ENCODE data around the gene USF2. TPM values are rescaled to one million over a fixed set of nuclear protein-coding genes. Genes with fewer than 3 reads are reported as not detected.

The USF2 gene
- total RNA-seq, 1 experiment from 2014 or later = 123 TPM

- no peak overlapping the region for H3K18ac ChIP-seq (ENCODE audit: insufficient read length, low read depth, low read length)
- TF ChIP-seq CTCF (conservative IDR thresholded peaks at IDR 0.05) = no peak
- no peaks in the 10 kb centered on the region for H3K9me3 ChIP-seq (ENCODE audit: control insufficient read depth, low read depth, low read length)
- Mint-ChIP-seq H3K27me3 (ENCODE audit: low read depth) (no peaks in the 10 kb centered on the region), H3K9me3 (no peaks in the 10 kb centered on the region), H3K4me3 (peak overlapping the region; percentile 32 to 48; a peak in 4 of 5 replicates), H3K27ac (peak overlapping the region in 2 of 3 experiments; percentile 78 to 89; a peak in 4 of 7 replicates), H3K36me3 (ENCODE audit: insufficient read depth in 1 of 3, low read depth in 3 of 3) (peaks cover 12 to 64% (median 57%) of the 10 kb centered on the region in 3 experiments; a peak in 6 of 7 replicates), H3K4me1 (peaks cover 18 to 24% of the 10 kb centered on the region in 2 experiments)
- H3K4me1 ChIP-seq (ENCODE audit: insufficient read depth, low read length) = no peaks in the 10 kb centered on the region
- DNase-seq = peak; percentile 22
- H3K79me1 ChIP-seq (ENCODE audit: insufficient read depth, low read depth, low read length, poor library complexity, severe bottlenecking) = no peaks in the 10 kb centered on the region
- H4K91ac ChIP-seq (ENCODE audit: insufficient read length, low read depth, low read length) = no peak overlapping the region
- no peak overlapping the region for H2BK15ac ChIP-seq (ENCODE audit: low read depth, low read length)
- H3K56ac ChIP-seq (ENCODE audit: insufficient read length, low read depth, low read length) = no peak overlapping the region
- H4K8ac ChIP-seq (replicated peaks; ENCODE audit: insufficient read length, low read depth, low read length) = no peak overlapping the region
- no peak overlapping the region for H2BK12ac ChIP-seq (ENCODE audit: insufficient read length, low read depth, low read length)
- H3K23me2 ChIP-seq (ENCODE audit: insufficient read length, low read depth, low read length, poor library complexity, severe bottlenecking) = peaks cover 5% of the 10 kb centered on the region
- H3K4me2 ChIP-seq (ENCODE audit: insufficient read depth, insufficient read length, low read length) = no peak overlapping the region
- H2AK5ac ChIP-seq (ENCODE audit: insufficient read length, low read length) = no peak overlapping the region
- no peak overlapping the region for H3K23ac ChIP-seq (ENCODE audit: insufficient read length, low read depth, low read length)
- H3K14ac ChIP-seq (ENCODE audit: insufficient read depth, low read length) = no peak overlapping the region
- no peak overlapping the region for H2BK20ac ChIP-seq (ENCODE audit: low read depth, low read length, poor library complexity, severe bottlenecking)
- H2BK120ac ChIP-seq (ENCODE audit: low read depth, low read length, poor library complexity, severe bottlenecking) = no peak overlapping the region
- no peak overlapping the region for H2BK5ac ChIP-seq (ENCODE audit: insufficient read length, low read length)
- no CpG with 5 or more reads among the region's 6 CpGs for WGBS (ENCODE audit: extremely low coverage, insufficient read length, low lambda C conversion rate)
- no peaks in the 10 kb centered on the region for H4K20me1 ChIP-seq (ENCODE audit: control insufficient read depth, insufficient read depth, insufficient read length)
- no peaks in the 10 kb centered on the region for H3K79me2 ChIP-seq (ENCODE audit: insufficient read depth, low read length)
- H3K9ac ChIP-seq (ENCODE audit: extremely low read depth, insufficient read length, low read length) = no peak overlapping the region
- H3T11ph ChIP-seq (ENCODE audit: low read length) = no peak overlapping the region
- H3K27me3 ChIP-seq (ENCODE audit: insufficient read depth, low read length) = no peaks in the 10 kb centered on the region
- H3K4ac ChIP-seq (ENCODE audit: low read depth, low read length) = no peak overlapping the region
- no peak overlapping the region for H2AFZ ChIP-seq (ENCODE audit: low read length)
- H3K27ac ChIP-seq (ENCODE audit: insufficient read length, low read depth, low read length) = no peak overlapping the region
- H4K5ac ChIP-seq (ENCODE audit: insufficient read length, low read depth, low read length) = no peak overlapping the region
These were observed 3.4 kb upstream of the USF2 start for GRCh38 chr19:35265126-35265899.
